Measurements from ENCODE around the gene SH3RF2.

GRCh38 chr5:146007989-146008388 lies 71.6 kb downstream of the SH3RF2 start:
- TF ChIP-seq POLR2AphosphoS5 (IDR thresholded peaks at IDR 0.05): no peak
- TF ChIP-seq CTCF (IDR thresholded peaks at IDR 0.05): no peak
- TF ChIP-seq POLR2A (IDR thresholded peaks at IDR 0.05): no peak
- no peak for TF ChIP-seq EP300 (IDR thresholded peaks at IDR 0.05)

All from upper lobe of left lung (tissue), 4 donors.